Kidney (tissue), 14 donors: ENCODE data around the gene DOK3. TPM values are rescaled to one million over a fixed set of nuclear protein-coding genes. Genes with fewer than 3 reads are reported as not detected.

Source experiments
- DNase-seq, 5 donors: peaks; one replicate each; pipeline ENCODE4 v3.0.0-alpha.2; 2013 to 2020
- FAIRE-seq: peaks from 2 replicates; lab custom pipeline; 2012; peaks lifted over from hg19 to GRCh38; lab: Jason Lieb, UNC
- H3K27ac ChIP-seq, 2 donors: one replicate each; pipeline ENCODE4 v1.7.0; 2013; ENCODE audit warnings: low read depth in 2 of 2, low read length in 2 of 2, inconsistent platforms in 1 of 2
- H3K27me3 ChIP-seq: one replicate; pipeline ENCODE4 v1.7.1; 2013; ENCODE audit warnings: low read length, inconsistent platforms; ENCODE audit not compliant: control insufficient read depth, insufficient read depth
- H3K36me3 ChIP-seq, 3 donors: one replicate each; pipeline versions ENCODE4 v1.7.0 to v1.7.1; 2013; ENCODE audit warnings: low read length in 3 of 3, control low read depth in 1 of 3, inconsistent platforms in 1 of 3; ENCODE audit not compliant: insufficient read depth in 3 of 3, control insufficient read depth in 2 of 3
- H3K4me1 ChIP-seq, 3 donors: one replicate each; pipeline versions ENCODE4 v1.7.0 to v1.7.1; 2013; ENCODE audit warnings: low read length in 3 of 3, inconsistent platforms in 1 of 3, low read depth in 1 of 3; ENCODE audit not compliant: control insufficient read depth in 2 of 3, insufficient read depth in 2 of 3
- H3K4me3 ChIP-seq, 3 donors: one replicate each; pipeline versions ENCODE4 v1.7.0 to v1.8.1; 2013; ENCODE audit warnings: low read length in 3 of 3, control low read depth in 1 of 3, inconsistent platforms in 1 of 3
- H3K9ac ChIP-seq, 3 donors: one replicate each; pipeline versions ENCODE4 v1.7.0 to v1.7.1; 2013; ENCODE audit warnings: low read length in 3 of 3, control low read depth in 1 of 3, inconsistent platforms in 1 of 3
- H3K9me3 ChIP-seq, 3 donors: one replicate each; pipeline versions ENCODE4 v1.7.0 to v1.7.1; 2013; ENCODE audit warnings: low read length in 3 of 3, control low read depth in 1 of 3, inconsistent platforms in 1 of 3; ENCODE audit not compliant: control insufficient read depth in 2 of 3, insufficient read depth in 1 of 3
- CTCF ChIP-seq: IDR thresholded peaks from 3 replicates; pipeline ENCODE4 v1.5.1; 2012; ENCODE audit warnings: mild to moderate bottlenecking, moderate library complexity, borderline replicate concordance; ENCODE audit not compliant: insufficient read depth; ENCODE audit errors: extremely low read depth
- intact Hi-C: fragments of 100-400 bp; cut with DNase I; formaldehyde crosslinking; loops from one replicate; pipeline ENCODE4 v1.11.1; 2022
- polyA plus RNA-seq: library from polyadenylated mRNA; stranded (reverse); fragments of 350-450 nt; fragmentation: Illumina TruSeq; extraction: RNeasy Lipid Tissue Mini Kit (QIAGEN cat#74804); gene quantifications from one replicate; pipeline ENCODE4 v1.2.3, GENCODE V29; 2014; ENCODE audit warnings: low read depth, low replicate concordance; ENCODE audit not compliant: insufficient read depth
- total RNA-seq: library from RNA; stranded (reverse); fragmentation: NEBNext Ultra II Directional; extraction: Animal tissue kit (Norgen Biotek cat#: 25700); gene quantifications from one replicate; pipeline ENCODE4 v1.2.1, GENCODE V29; 2021
- donor health status: control.
- donor health status: control.
- donor health status: control.
- donor health status: control.
- donor health status: control.
- donor health status: DM: yes; HTN: yes; CAD: no.
- donor health status: Normal renal cell carcinoma (clear cell type).

The DOK3 gene
- total and polyA plus RNA-seq, 2 donors from 2014 or later = 1.9 to 18.6 TPM

DNA sequence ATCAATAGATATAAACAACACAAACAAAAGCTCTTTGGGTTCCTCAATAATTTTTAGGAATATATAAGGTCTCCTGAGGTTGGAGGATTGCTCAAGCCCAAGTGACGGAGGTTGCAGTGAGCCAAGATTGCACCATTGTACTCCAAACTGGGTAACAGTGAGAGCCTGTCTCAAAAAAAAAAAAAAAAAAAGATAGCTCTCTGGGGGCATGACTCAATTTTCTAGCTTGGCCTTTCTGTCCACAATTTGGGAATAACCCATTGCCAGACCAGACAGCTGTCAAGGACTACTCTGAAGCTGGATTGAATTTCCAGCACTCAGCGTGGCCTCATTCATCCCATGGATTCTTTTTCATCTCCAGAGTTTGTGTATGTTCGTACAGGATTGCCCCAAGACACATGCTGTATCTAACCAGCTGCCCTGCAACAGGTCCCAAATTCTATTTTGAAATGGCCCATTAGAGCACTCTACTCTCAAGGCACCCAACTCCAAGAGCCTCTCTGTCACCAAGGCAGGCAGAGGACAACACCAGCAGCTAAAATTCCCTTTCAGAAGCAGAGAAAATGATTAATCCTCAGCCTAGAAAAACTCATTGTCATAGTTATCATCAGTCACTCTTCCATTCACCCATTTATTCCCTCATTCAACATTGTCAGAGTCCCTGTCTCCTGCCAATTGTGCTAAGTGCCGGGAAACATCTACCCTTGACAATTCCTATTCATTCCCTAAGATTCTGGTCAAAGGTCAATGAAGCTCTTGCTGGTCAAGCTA, 36.0 kb upstream of the DOK3 start:
- H3K9me3 ChIP-seq = no peaks in the 10 kb centered on the region
- intact Hi-C loops = no loop called here
- H3K27ac ChIP-seq = peak overlapping the region in 1 of 2 donors; percentile 45
- H3K4me3 ChIP-seq = no peak overlapping the region
- H3K36me3 ChIP-seq = peaks cover 2 to 3% (median 2%) of the 10 kb centered on the region in 3 donors
- peaks cover 0 to 7% (median 0%) of the 10 kb centered on the region in 3 donors for H3K4me1 ChIP-seq
- TF ChIP-seq CTCF = no peak
- no peak overlapping the region for H3K9ac ChIP-seq
- DNase-seq = no peak
- no peak for FAIRE-seq
- H3K27me3 ChIP-seq = no peaks in the 10 kb centered on the region

- Histone ChIP-seq H3K27me3 (no peaks in the 10 kb centered on the region), H3K36me3 (peaks cover 0 to 10% (median 3%) of the 10 kb centered on the region in 3 donors), H3K27ac (no peak overlapping the region), H3K9ac (no peak overlapping the region), H3K4me1 (peaks cover 0 to 14% (median 0%) of the 10 kb centered on the region in 3 donors), H3K9me3 (no peaks in the 10 kb centered on the region), H3K4me3 (no peak overlapping the region)
- intact Hi-C loops = no loop called here
- no peak for FAIRE-seq
- no peak for DNase-seq
- TF ChIP-seq CTCF = no peak
Observed at GRCh38 chr5:177542816-177543465, 33.3 kb upstream of the DOK3 start.

DNA sequence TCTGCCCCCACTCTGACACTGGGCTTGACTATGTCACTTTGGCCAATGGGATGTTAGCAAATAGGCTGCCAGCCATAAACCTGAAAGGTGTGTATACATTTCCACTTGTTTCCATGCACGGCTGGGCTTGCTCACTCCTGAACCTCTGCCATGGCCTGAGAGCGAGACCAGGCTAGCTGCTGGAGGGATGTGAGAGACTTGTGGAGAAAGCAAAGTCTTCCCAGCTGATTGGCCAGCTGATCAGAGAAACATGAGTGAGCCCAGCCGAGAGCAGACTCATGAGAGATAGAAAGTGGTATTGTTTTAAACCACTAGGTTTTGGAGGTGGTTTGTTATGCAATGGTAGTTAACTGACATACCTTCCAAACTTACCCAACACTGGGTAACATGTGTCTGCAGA, 30.8 kb upstream of the DOK3 start:
- no peak for FAIRE-seq
- TF ChIP-seq CTCF = no peak

More for the DNA sequence above, 30.8 kb upstream of the DOK3 start:
- peaks cover 0 to 12% (median 0%) of the 10 kb centered on the region in 3 donors for H3K4me1 ChIP-seq
- H3K9me3 ChIP-seq = no peaks in the 10 kb centered on the region
- intact Hi-C loops = no loop called here
- H3K36me3 ChIP-seq = peaks cover 0 to 11% (median 4%) of the 10 kb centered on the region in 3 donors
- DNase-seq = no peak
- no peak overlapping the region for H3K27ac ChIP-seq
- no peak overlapping the region for H3K9ac ChIP-seq
- H3K27me3 ChIP-seq = no peaks in the 10 kb centered on the region
- H3K4me3 ChIP-seq = no peak overlapping the region
